NB4 (cell line): ENCODE data around the gene MCRS1.

Experiments
- CTCF ChIP-seq: IDR thresholded peaks from one replicate; pipeline ENCODE4 v1.5.1; 2012; ENCODE audit warnings: low read depth, low read length
- MAX ChIP-seq: IDR thresholded peaks from 2 replicates; pipeline ENCODE4 v1.6.1; 2011; ENCODE audit warnings: low read depth, low read length
- MYC ChIP-seq: IDR thresholded peaks from 2 replicates; pipeline ENCODE4 v1.6.1; 2011; ENCODE audit warnings: low read depth, low read length
- POLR2A ChIP-seq: IDR thresholded peaks from 2 replicates; pipeline ENCODE4 v1.6.1; 2011; ENCODE audit warnings: mild to moderate bottlenecking; ENCODE audit not compliant: insufficient read length; ENCODE audit errors: extremely low read depth

DNA sequence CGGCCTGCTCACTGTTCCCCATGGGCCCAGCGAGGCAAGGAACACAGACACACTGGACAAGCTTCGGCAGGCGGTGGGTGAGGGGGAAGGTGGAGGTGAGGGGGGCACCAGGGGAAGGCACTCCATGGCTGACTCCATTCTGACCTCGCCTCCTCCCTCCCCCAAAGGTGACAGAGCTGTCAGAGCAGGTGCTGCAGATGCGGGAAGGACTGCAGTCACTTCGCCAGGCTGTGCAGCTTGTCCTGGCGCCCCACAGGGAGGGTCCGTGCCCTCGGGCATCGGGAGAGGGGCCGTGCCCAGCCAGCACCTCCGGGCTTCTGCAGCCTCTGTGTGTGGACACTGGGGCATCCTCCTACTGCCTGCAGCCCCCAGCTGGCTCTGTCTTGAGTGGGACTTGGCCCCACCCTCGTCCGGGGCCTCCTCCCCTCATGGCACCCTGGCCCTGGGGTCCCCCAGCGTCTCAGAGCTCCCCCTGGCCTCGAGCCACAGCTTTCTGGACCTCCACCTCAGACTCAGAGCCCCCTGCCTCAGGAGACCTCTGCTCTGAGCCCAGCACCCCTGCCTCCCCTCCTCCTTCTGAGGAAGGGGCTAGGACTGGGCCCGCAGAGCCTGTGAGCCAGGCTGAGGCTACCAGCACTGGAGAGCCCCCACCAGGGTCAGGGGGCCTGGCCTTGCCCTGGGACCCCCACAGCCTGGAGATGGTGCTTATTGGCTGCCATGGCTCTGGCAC is 10.6 kb downstream of the MCRS1 start:
- no peak for TF ChIP-seq CTCF
- TF ChIP-seq POLR2A = no peak
- TF ChIP-seq MYC = no peak
- TF ChIP-seq MAX = no peak
